ENCODE results near the gene ANKFY1.

- TF ChIP-seq CCNT2 (IDR thresholded peaks at IDR 0.05; ENCODE audit: borderline replicate concordance, extremely low read depth, insufficient read length, low read depth, low read length) = no peak
- no peak for TF ChIP-seq ARID1B (IDR thresholded peaks at IDR 0.05)
- TF ChIP-seq ZNF785 (CRISPR knock-in tag; IDR thresholded peaks at IDR 0.05) = no peak
- no peak for TF ChIP-seq ARHGAP35 (IDR thresholded peaks at IDR 0.05; ENCODE audit: partially characterized antibody)
- no peak for TF ChIP-seq RNF2 (IDR thresholded peaks at IDR 0.05)
- no peak for TF ChIP-seq ZFP30 (CRISPR knock-in tag; IDR thresholded peaks at IDR 0.05; ENCODE audit: borderline replicate concordance)
- no peak for TF ChIP-seq CTCF (IDR thresholded peaks at IDR 0.05 in 2 of 3, conservative IDR thresholded peaks at IDR 0.05 in 1 of 3; ENCODE audit: insufficient read depth in 2 of 3, low read depth in 1 of 3, low read length in 3 of 3)
- TF ChIP-seq ZNF311 (CRISPR knock-in tag; IDR thresholded peaks at IDR 0.05) = no peak
- TF ChIP-seq SP1 (CRISPR knock-in tag; IDR thresholded peaks at IDR 0.05) = no peak
Observed at GRCh38 chr17:4232168-4232813, 31.5 kb downstream of the ANKFY1 start.

Measured in K562 (cell line).